Body of pancreas (tissue), 4 donors: Measurements from ENCODE around the gene TBC1D19.

Experiments
- CTCF ChIP-seq, 7 experiments: fragments of 450-650 bp in 4 of 7; fragments of 200-600 bp in 3 of 7; sonication (generic) in 3 of 7; IDR thresholded peaks; one replicate each; pipeline ENCODE4 v1.5.1; 2016 to 2019; ENCODE audit warnings: antibody characterized with exemption in 7 of 7
- POLR2A ChIP-seq, 3 donors: fragments of 450-650 bp; IDR thresholded peaks; one replicate each; pipeline ENCODE4 v1.6.1; 2016; ENCODE audit warnings: antibody characterized with exemption in 3 of 3, mild to moderate bottlenecking in 2 of 3

- TF ChIP-seq CTCF (IDR thresholded peaks at IDR 0.05) (no peak), POLR2A (IDR thresholded peaks at IDR 0.05) (no peak)
Observed at GRCh38 chr4:26609391-26609790, 25.5 kb downstream of the TBC1D19 start.
